ENCODE data around the gene ADAM33.

The ADAM33 gene

GRCh38 chr20:3729811-3730540 is 48.2 kb upstream of the ADAM33 start:
- Histone ChIP-seq H3K9me2 (replicated peaks; ENCODE audit: insufficient read depth, low read length) (no peaks in the 10 kb centered on the region), H3F3A (ENCODE audit: insufficient read depth) (no peaks in the 10 kb centered on the region), H3K27ac (ENCODE audit: low read depth, low read length) (no peak overlapping the region), H2AFZ (ENCODE audit: low read depth, low read length, severe bottlenecking) (no peak overlapping the region), H3K79me2 (ENCODE audit: insufficient read depth, low read length) (no peaks in the 10 kb centered on the region), H3K9me3 (ENCODE audit: insufficient read depth, low read length) (no peaks in the 10 kb centered on the region), H3K9ac (ENCODE audit: low read length) (no peak overlapping the region), H3K4me2 (ENCODE audit: low read depth, low read length, poor library complexity, severe bottlenecking) (no peak overlapping the region), H3K36me3 (ENCODE audit: low read length) (no peaks in the 10 kb centered on the region), H4K20me1 (ENCODE audit: low read depth, low read length) (no peaks in the 10 kb centered on the region), H3K4me3 (ENCODE audit: insufficient read depth, low read length, poor library complexity, severe bottlenecking) (no peak overlapping the region), H3K27me3 (ENCODE audit: low read length) (no peaks in the 10 kb centered on the region)
- TF ChIP-seq EZH2phosphoT487 (conservative IDR thresholded peaks at IDR 0.05; ENCODE audit: low read length) (no peak), CTCF (IDR thresholded peaks at IDR 0.05; ENCODE audit: insufficient read depth, low read length, poor library complexity, severe bottlenecking) (no peak)

GRCh38 chr20:3729378-3729777 is 47.6 kb upstream of the ADAM33 start:
- Histone ChIP-seq H3K27me3 (ENCODE audit: low read length) (no peaks in the 10 kb centered on the region), H3K9me3 (ENCODE audit: insufficient read depth, low read length) (no peaks in the 10 kb centered on the region), H3K4me3 (ENCODE audit: insufficient read depth, low read length, poor library complexity, severe bottlenecking) (no peak overlapping the region), H3K4me2 (ENCODE audit: low read depth, low read length, poor library complexity, severe bottlenecking) (no peak overlapping the region), H4K20me1 (ENCODE audit: low read depth, low read length) (no peaks in the 10 kb centered on the region), H3K79me2 (ENCODE audit: insufficient read depth, low read length) (no peaks in the 10 kb centered on the region), H3K36me3 (ENCODE audit: low read length) (no peaks in the 10 kb centered on the region), H3K9me2 (replicated peaks; ENCODE audit: insufficient read depth, low read length) (no peaks in the 10 kb centered on the region), H3K9ac (ENCODE audit: low read length) (no peak overlapping the region), H2AFZ (ENCODE audit: low read depth, low read length, severe bottlenecking) (no peak overlapping the region), H3F3A (ENCODE audit: insufficient read depth) (no peaks in the 10 kb centered on the region), H3K27ac (ENCODE audit: low read depth, low read length) (no peak overlapping the region)
- TF ChIP-seq CTCF (IDR thresholded peaks at IDR 0.05; ENCODE audit: insufficient read depth, low read length, poor library complexity, severe bottlenecking) (no peak), EZH2phosphoT487 (conservative IDR thresholded peaks at IDR 0.05; ENCODE audit: low read length) (no peak)

GRCh38 chr20:3728876-3729275 is 47.1 kb upstream of the ADAM33 start:
- H3K9me2 ChIP-seq (replicated peaks; ENCODE audit: insufficient read depth, low read length) = no peaks in the 10 kb centered on the region
- H3K27ac ChIP-seq (ENCODE audit: low read depth, low read length) = no peak overlapping the region
- no peak overlapping the region for H3K4me3 ChIP-seq (ENCODE audit: insufficient read depth, low read length, poor library complexity, severe bottlenecking)
- H3K27me3 ChIP-seq (ENCODE audit: low read length) = no peaks in the 10 kb centered on the region
- no peak overlapping the region for H2AFZ ChIP-seq (ENCODE audit: low read depth, low read length, severe bottlenecking)
- H3K9ac ChIP-seq (ENCODE audit: low read length) = no peak overlapping the region
- TF ChIP-seq EZH2phosphoT487 (conservative IDR thresholded peaks at IDR 0.05; ENCODE audit: low read length) = no peak
- no peaks in the 10 kb centered on the region for H3K79me2 ChIP-seq (ENCODE audit: insufficient read depth, low read length)
- no peak overlapping the region for H3K4me2 ChIP-seq (ENCODE audit: low read depth, low read length, poor library complexity, severe bottlenecking)
- H3F3A ChIP-seq (ENCODE audit: insufficient read depth) = no peaks in the 10 kb centered on the region
- H3K9me3 ChIP-seq (ENCODE audit: insufficient read depth, low read length) = no peaks in the 10 kb centered on the region
- no peaks in the 10 kb centered on the region for H3K36me3 ChIP-seq (ENCODE audit: low read length)
- H4K20me1 ChIP-seq (ENCODE audit: low read depth, low read length) = no peaks in the 10 kb centered on the region

GRCh38 chr20:3728354-3728753 is 46.5 kb upstream of the ADAM33 start:
- Histone ChIP-seq H3K79me2 (ENCODE audit: insufficient read depth, low read length) (no peaks in the 10 kb centered on the region), H3K4me2 (ENCODE audit: low read depth, low read length, poor library complexity, severe bottlenecking) (no peak overlapping the region), H3K4me3 (ENCODE audit: insufficient read depth, low read length, poor library complexity, severe bottlenecking) (no peak overlapping the region), H3K9me3 (ENCODE audit: insufficient read depth, low read length) (no peaks in the 10 kb centered on the region), H3K27me3 (ENCODE audit: low read length) (no peaks in the 10 kb centered on the region), H4K20me1 (ENCODE audit: low read depth, low read length) (no peaks in the 10 kb centered on the region), H3F3A (ENCODE audit: insufficient read depth) (no peaks in the 10 kb centered on the region), H2AFZ (ENCODE audit: low read depth, low read length, severe bottlenecking) (no peak overlapping the region), H3K9ac (ENCODE audit: low read length) (no peak overlapping the region), H3K36me3 (ENCODE audit: low read length) (no peaks in the 10 kb centered on the region), H3K9me2 (replicated peaks; ENCODE audit: insufficient read depth, low read length) (no peaks in the 10 kb centered on the region), H3K27ac (ENCODE audit: low read depth, low read length) (no peak overlapping the region)
- TF ChIP-seq EZH2phosphoT487 (conservative IDR thresholded peaks at IDR 0.05; ENCODE audit: low read length) = no peak
- TF ChIP-seq CTCF (IDR thresholded peaks at IDR 0.05; ENCODE audit: insufficient read depth, low read length, poor library complexity, severe bottlenecking) = no peak
